Stomach (tissue), 4 donors: ENCODE measurements around the gene IMPDH2.

Experiments
- EP300 ChIP-seq: sonication (generic); formaldehyde crosslinking; IDR thresholded peaks from one replicate; pipeline ENCODE4 v1.6.1; 2017; ENCODE audit warnings: antibody characterized with exemption
- POLR2A ChIP-seq, 4 donors: fragments of 450-650 bp; IDR thresholded peaks; one replicate each; pipeline ENCODE4 v1.6.1; 2016; ENCODE audit warnings: antibody characterized with exemption in 4 of 4, control low read depth in 2 of 4, mild to moderate bottlenecking in 1 of 4, moderate library complexity in 1 of 4
- POLR2AphosphoS5 ChIP-seq, 3 donors: sonication (generic); formaldehyde crosslinking; IDR thresholded peaks; one replicate each; pipeline ENCODE4 v1.6.1; 2016; ENCODE audit warnings: antibody characterized with exemption in 3 of 3
- TF ChIP-seq, protein P1 (sequence below), 7 experiments: fragments of 450-650 bp in 4 of 7; fragments of 200-600 bp in 3 of 7; sonication (generic) in 3 of 7; IDR thresholded peaks; one replicate each; pipeline ENCODE4 v1.5.1; 2016 to 2019; ENCODE audit warnings: antibody characterized with exemption in 7 of 7, control low read depth in 2 of 7, mild to moderate bottlenecking in 1 of 7

GRCh38 chr3:49058011-49058410, 28.8 kb upstream of the IMPDH2 start:
- TF ChIP-seq, protein P1, sequence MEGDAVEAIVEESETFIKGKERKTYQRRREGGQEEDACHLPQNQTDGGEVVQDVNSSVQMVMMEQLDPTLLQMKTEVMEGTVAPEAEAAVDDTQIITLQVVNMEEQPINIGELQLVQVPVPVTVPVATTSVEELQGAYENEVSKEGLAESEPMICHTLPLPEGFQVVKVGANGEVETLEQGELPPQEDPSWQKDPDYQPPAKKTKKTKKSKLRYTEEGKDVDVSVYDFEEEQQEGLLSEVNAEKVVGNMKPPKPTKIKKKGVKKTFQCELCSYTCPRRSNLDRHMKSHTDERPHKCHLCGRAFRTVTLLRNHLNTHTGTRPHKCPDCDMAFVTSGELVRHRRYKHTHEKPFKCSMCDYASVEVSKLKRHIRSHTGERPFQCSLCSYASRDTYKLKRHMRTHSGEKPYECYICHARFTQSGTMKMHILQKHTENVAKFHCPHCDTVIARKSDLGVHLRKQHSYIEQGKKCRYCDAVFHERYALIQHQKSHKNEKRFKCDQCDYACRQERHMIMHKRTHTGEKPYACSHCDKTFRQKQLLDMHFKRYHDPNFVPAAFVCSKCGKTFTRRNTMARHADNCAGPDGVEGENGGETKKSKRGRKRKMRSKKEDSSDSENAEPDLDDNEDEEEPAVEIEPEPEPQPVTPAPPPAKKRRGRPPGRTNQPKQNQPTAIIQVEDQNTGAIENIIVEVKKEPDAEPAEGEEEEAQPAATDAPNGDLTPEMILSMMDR (IDR thresholded peaks at IDR 0.05), result no peak
- TF ChIP-seq POLR2AphosphoS5 (IDR thresholded peaks at IDR 0.05), result no peak
- TF ChIP-seq POLR2A (IDR thresholded peaks at IDR 0.05), result no peak
- TF ChIP-seq EP300, result no peak
